A673 (cell line): ENCODE measurements around the gene PRXL2C. TPM values are rescaled to one million over a fixed set of nuclear protein-coding genes. Genes with fewer than 3 reads are reported as not detected.
"Not testable (repeated sequence)": the region's sequence is repeated elsewhere in the genome, so short reads cannot be mapped to it uniquely, and the experiment has no call there.

ENCODE experiments used
- BruUV-seq: library from RNA; stranded (reverse); fragments of 400-500 nt; replicated peaks from 2 replicates; lab custom pipeline; 2021; lab: Mats Ljungman, UMichigan
- CTCF ChIA-PET: fragments of 300-600 bp; sonication (Branson Sonifier 250); formaldehyde crosslinking; loops from one replicate; lab custom pipeline; 2022; ENCODE audit warnings: antibody characterized with exemption; lab: Charles Lee
- POLR2A ChIA-PET: fragments of 300-600 bp; sonication (Branson Sonifier 250); formaldehyde crosslinking; loops from one replicate; lab custom pipeline; 2022; ENCODE audit warnings: antibody characterized with exemption; ENCODE audit not compliant: low non-redundant PET; lab: Charles Lee
- DNase-seq: peaks from one replicate; pipeline ENCODE4 v3.0.0-alpha.2; 2015; ENCODE audit warnings: low spot score
- H3K27ac ChIP-seq: fragments of 200-600 bp; sonication (generic); 2 replicates; pipeline ENCODE4 v1.5.1; 2016; ENCODE audit warnings: mixed run types, low read depth, mild to moderate bottlenecking, mixed read lengths, antibody characterized with exemption, low read length; ENCODE audit not compliant: poor library complexity, severe bottlenecking
- H3K27me3 ChIP-seq: fragments of 200-600 bp; sonication (generic); replicated peaks from 2 replicates; pipeline ENCODE4 v1.6.1; 2017; ENCODE audit warnings: mixed run types, low read depth, mild to moderate bottlenecking, mixed read lengths, antibody characterized with exemption, low read length; ENCODE audit not compliant: insufficient read depth, poor library complexity
- H3K36me3 ChIP-seq: fragments of 200-600 bp; sonication (generic); 2 replicates; pipeline ENCODE4 v1.6.1; 2016; ENCODE audit warnings: mixed run types, mild to moderate bottlenecking, mixed read lengths, antibody characterized with exemption, low read length; ENCODE audit not compliant: insufficient read depth, poor library complexity, severe bottlenecking
- H3K4me1 ChIP-seq: fragments of 200-600 bp; sonication (generic); 2 replicates; pipeline ENCODE4 v1.6.1; 2017; ENCODE audit warnings: mixed run types, mild to moderate bottlenecking, mixed read lengths, antibody characterized with exemption, low read length; ENCODE audit not compliant: insufficient read depth, poor library complexity, severe bottlenecking
- H3K4me3 ChIP-seq: fragments of 200-600 bp; sonication (generic); 2 replicates; pipeline ENCODE4 v1.5.1; 2016; ENCODE audit warnings: low read depth, mixed run types, mild to moderate bottlenecking, mixed read lengths, low read length; ENCODE audit not compliant: poor library complexity, severe bottlenecking
- H3K9me3 ChIP-seq: fragments of 200-600 bp; sonication (generic); 2 replicates; pipeline ENCODE4 v1.6.1; 2016; ENCODE audit warnings: mixed run types, low read depth, mild to moderate bottlenecking, mixed read lengths, antibody characterized with exemption, low read length; ENCODE audit not compliant: poor library complexity, severe bottlenecking
- EZH2 ChIP-seq: fragments of 200-600 bp; sonication (generic); IDR thresholded peaks from 2 replicates; pipeline ENCODE4 v1.6.1; 2017; ENCODE audit warnings: borderline replicate concordance, low read depth, mild to moderate bottlenecking, mixed read lengths, antibody characterized with exemption, low read length; ENCODE audit not compliant: poor library complexity, severe bottlenecking
- intact Hi-C: fragments of 100-400 bp; cut with micrococcal nuclease; formaldehyde crosslinking; loops from one replicate; pipeline ENCODE4 v1.10.0; 2022; ENCODE audit not compliant: unreplicated experiment
- total RNA-seq: library from RNA; stranded (reverse); gene quantifications from 2 replicates; pipeline ENCODE4 v1.2.3, GENCODE V29; 2021
- TF ChIP-seq, protein P1 (sequence below): fragments of 300-800, 200-600 bp; sonication (generic); conservative IDR thresholded peaks from 2 replicates; pipeline ENCODE4 v1.5.1; 2017; ENCODE audit warnings: low read depth, mild to moderate bottlenecking, antibody characterized with exemption, low read length, moderate library complexity, mixed read lengths

The PRXL2C gene
- total RNA-seq, 1 experiment from 2014 or later: 2.6 TPM

DNA sequence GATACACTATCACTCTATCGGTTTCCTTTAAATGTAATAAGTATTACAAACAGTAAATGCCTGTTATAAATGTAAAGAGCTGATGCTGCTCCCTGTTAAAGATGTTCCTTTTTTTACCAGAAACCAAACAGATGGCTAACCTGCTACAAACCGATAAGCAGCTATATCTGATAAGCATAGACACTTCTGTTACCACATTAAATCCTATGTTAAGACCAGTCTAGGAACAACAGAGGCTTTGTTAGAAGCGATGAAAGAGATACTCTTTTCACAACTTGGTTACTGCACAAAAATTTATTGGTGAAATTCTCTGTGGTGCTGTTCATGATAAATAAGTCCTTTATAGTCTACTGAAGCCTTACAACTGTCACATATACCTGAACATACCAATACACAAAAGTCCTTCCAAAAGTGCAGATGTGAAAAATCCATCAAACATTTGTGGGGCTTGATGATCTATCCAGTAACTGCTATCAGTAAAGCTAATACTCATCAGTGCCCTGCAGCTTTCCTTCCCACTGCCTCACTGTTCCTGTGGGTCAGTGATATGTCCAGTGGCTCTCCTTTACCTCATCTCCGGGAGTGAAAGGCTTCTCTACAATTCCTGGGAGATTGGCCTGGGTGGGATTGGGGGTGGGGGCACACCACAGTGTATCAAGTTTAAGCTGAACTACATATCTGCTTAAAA lies 25.8 kb upstream of the PRXL2C start:
- no peak overlapping the region for H3K27ac ChIP-seq
- TF ChIP-seq, protein P1, sequence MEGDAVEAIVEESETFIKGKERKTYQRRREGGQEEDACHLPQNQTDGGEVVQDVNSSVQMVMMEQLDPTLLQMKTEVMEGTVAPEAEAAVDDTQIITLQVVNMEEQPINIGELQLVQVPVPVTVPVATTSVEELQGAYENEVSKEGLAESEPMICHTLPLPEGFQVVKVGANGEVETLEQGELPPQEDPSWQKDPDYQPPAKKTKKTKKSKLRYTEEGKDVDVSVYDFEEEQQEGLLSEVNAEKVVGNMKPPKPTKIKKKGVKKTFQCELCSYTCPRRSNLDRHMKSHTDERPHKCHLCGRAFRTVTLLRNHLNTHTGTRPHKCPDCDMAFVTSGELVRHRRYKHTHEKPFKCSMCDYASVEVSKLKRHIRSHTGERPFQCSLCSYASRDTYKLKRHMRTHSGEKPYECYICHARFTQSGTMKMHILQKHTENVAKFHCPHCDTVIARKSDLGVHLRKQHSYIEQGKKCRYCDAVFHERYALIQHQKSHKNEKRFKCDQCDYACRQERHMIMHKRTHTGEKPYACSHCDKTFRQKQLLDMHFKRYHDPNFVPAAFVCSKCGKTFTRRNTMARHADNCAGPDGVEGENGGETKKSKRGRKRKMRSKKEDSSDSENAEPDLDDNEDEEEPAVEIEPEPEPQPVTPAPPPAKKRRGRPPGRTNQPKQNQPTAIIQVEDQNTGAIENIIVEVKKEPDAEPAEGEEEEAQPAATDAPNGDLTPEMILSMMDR: no peak
- TF ChIP-seq EZH2: no peak
- no TSS peak for BruUV-seq
- H3K9me3 ChIP-seq: no peaks in the 10 kb centered on the region
- no peaks in the 10 kb centered on the region for H3K36me3 ChIP-seq
- no peaks in the 10 kb centered on the region for H3K27me3 ChIP-seq
- intact Hi-C loops: no loop called here
- CTCF ChIA-PET: no interaction called here
- no peaks in the 10 kb centered on the region for H3K4me1 ChIP-seq
- H3K4me3 ChIP-seq: no peak overlapping the region
- no peak for DNase-seq
- POLR2A ChIA-PET: no interaction called here

DNA sequence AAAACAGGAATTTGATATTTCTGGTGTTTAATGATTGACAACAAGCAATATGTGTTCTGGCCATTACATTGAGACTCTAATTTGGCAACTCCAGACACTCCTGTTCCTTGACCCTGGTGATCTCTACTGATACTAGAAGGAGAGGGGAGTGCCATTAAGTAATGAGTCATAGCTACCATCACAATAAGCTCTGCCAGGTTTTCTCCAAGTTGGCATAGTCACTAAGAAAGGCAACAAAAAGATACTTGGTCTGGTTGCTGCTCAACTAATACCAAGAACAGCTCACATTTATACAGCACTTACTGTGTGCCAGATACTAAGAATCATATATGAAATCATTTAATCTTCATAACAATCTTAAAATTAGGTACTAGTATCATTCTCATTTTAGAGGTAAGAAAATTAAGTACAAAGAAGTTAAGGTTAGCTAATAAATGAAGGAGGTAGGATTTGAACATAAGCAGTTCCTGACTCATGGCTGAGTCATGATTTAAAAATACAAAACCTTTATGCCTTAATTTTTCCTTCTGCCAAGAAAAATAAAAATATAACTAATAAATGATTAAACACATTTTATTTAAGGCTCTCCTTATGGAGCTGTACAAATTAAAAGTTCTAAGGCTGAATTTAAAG lies 19.9 kb upstream of the PRXL2C start:
- no peak for DNase-seq
- TF ChIP-seq EZH2: no peak
- TF ChIP-seq, protein P1: no peak
- Histone ChIP-seq H3K27ac (no peak overlapping the region), H3K4me3 (no peak overlapping the region), H3K36me3 (no peaks in the 10 kb centered on the region), H3K27me3 (no peaks in the 10 kb centered on the region), H3K9me3 (no peaks in the 10 kb centered on the region), H3K4me1 (no peaks in the 10 kb centered on the region)
- intact Hi-C loops: no loop called here
- BruUV-seq: no TSS peak
- POLR2A ChIA-PET: no interaction called here
- CTCF ChIA-PET: no interaction called here

DNA sequence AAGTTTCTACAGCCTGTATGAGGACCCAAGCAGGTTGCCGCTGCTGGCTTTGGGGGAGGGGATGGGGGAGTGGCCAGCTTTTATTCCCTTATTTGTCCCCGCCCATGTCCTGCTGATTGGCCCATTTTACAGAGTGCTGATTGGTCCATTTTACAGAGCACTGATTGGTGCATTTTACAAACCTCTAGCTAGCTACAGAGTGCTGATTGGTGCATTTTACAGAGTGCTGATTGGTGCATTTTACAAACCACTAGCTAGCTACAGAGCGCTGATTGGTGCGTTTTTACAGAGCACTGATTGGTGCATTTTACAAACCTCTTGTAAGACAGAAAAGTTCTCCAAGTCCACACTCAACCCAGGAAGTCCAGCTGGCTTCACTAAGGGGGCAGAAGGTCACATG lies 18.7 kb upstream of the PRXL2C start:
- H3K4me3 ChIP-seq, POLR2A ChIA-PET, H3K27ac ChIP-seq, H3K4me1 ChIP-seq, DNase-seq, BruUV-seq, H3K9me3 ChIP-seq, H3K27me3 ChIP-seq, H3K36me3 ChIP-seq, CTCF ChIA-PET, intact Hi-C loops: not testable (repeated sequence)
